Breast epithelium (tissue), 3 donors: Measurements from ENCODE around the gene DSCAML1.

Experiments
- CTCF ChIP-seq, 3 donors: fragments of 450-650 bp; IDR thresholded peaks; one replicate each; pipeline ENCODE4 v1.5.1; 2016 to 2017; ENCODE audit warnings: antibody characterized with exemption in 3 of 3, mild to moderate bottlenecking in 3 of 3, moderate library complexity in 3 of 3
- POLR2A ChIP-seq: fragments of 450-650 bp; IDR thresholded peaks from one replicate; pipeline ENCODE4 v1.6.1; 2016; ENCODE audit warnings: antibody characterized with exemption, mild to moderate bottlenecking, moderate library complexity
- POLR2AphosphoS5 ChIP-seq, 3 donors: sonication (generic); formaldehyde crosslinking; IDR thresholded peaks; one replicate each; pipeline ENCODE4 v1.6.1; 2017; ENCODE audit warnings: antibody characterized with exemption in 3 of 3

DNA sequence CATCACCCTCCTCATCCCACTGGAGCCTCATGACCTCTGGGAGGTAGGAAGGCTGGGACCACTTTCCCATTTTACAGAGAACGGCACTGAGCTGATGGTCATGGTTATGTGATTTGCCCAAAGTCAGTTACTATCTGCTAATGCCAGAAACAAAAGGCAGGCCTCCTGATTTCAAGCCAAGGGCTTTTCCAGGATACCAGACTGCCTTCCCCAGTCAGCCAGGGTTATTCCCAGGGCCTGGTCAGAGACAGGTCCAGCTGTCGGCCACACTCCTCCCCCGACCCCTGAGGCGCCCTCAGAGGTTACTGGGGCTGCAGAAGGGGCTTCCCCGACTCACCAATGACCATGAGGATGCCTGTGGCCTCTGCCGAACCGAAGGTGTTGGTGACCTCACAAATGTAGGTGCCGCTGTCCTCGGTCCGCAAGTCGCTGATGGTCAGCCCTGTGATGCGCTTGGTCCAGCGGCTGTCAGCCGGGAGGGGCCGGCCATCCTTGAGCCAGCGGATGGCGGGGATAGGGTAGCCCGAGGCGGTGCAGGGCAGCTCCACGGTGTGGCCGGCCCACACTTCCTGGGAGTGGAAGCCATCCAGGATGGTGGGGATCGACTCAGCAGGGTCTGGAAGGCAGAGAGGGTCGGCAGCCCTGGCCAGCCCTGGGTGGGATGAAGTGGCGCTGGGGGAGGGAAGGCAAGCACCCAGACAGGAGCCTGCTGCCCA is 272.4 kb downstream of the DSCAML1 start:
- TF ChIP-seq CTCF (IDR thresholded peaks at IDR 0.05) (no peak), POLR2AphosphoS5 (IDR thresholded peaks at IDR 0.05) (no peak), POLR2A (no peak)
